Fibroblast of villous mesenchyme (primary cell): ENCODE measurements around the gene TBC1D3. TPM values are rescaled to one million over a fixed set of nuclear protein-coding genes. Genes with fewer than 3 reads are reported as not detected.
"Not testable (repeated sequence)": the region's sequence is repeated elsewhere in the genome, so short reads cannot be mapped to it uniquely, and the experiment has no call there.

Source experiments
- DNase-seq: peaks from one replicate; pipeline ENCODE4 v3.0.0-alpha.2; 2010; ENCODE audit warnings: low read depth
- H3K4me3 ChIP-seq: 2 replicates; pipeline ENCODE4 v1.5.1; 2011; ENCODE audit warnings: low read depth, mild to moderate bottlenecking, low read length
- small RNA-seq: library from RNA; depleted of rRNA; stranded (forward); fragments of <200 nt; gene quantifications from one replicate; pipeline ENCODE3, GENCODE V24; 2012
- total RNA-seq: library from RNA; depleted of rRNA; stranded (reverse); fragments of >200 nt; gene quantifications from 2 replicates; pipeline ENCODE4 v1.2.3, GENCODE V29; 2012

The TBC1D3 gene
- not detected in 2 replicates for total RNA-seq

- not testable (repeated sequence) for H3K4me3 ChIP-seq, DNase-seq
These were observed at the start of gene TBC1D3 for GRCh38 chr17:38192455-38192854. TBC1D3 (minus strand) TSS chr17:38192555; CDS start chr17:38191029, 1,526 bp downstream.

- not testable (repeated sequence) for DNase-seq, H3K4me3 ChIP-seq
These were observed 40.4 kb upstream of the TBC1D3 start for GRCh38 chr17:38232790-38233189.

DNA sequence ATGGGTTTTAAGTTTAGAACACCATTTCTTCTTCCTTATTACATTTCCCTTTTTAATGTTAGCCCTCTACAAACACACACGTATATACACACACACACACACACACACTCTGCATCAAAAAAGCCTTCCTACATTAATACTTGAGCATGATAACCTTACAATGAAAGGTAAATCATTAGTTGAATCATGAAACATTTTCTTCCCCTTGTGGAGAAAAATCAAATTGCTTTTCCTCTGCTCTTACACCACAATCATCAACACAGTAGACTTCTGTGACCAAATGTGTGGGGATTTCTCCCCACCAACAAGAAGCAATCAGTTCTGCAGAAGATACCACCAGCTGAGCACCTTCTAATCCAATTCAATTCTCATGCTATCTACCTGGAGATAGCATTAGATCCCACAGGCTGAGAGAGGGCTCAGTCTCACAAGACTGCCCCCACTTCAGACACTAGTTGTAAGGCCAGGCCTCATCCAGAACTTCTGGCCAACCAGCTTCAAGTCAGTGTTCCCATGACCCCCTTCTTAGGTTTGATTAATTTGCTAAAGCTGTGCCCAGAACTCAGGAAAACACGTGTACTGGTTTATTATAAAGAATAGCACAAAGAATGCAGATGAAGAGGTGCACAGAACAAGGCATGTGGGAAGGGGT, 33.6 kb upstream of the TBC1D3 start:
- not testable (repeated sequence) for DNase-seq, H3K4me3 ChIP-seq

DNA sequence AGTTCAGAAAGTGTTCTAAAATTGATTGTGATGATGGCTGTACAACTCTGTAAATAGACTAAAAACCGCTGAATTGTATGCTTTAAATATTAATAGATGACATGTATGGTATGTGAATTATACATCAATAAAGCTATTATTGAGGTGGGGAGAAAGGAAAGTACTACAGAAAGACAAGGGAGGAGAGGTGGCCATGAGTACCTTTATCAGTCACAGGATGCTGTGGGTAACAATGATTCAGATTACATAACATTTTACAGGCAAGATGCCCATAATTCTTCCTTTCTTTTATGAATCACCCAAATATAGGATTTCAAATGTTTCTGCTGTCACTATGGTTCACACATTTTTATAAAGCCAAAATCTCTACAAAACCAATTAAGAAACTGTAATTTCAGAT, 28.5 kb upstream of the TBC1D3 start:
- not testable (repeated sequence) for H3K4me3 ChIP-seq, DNase-seq

DNA sequence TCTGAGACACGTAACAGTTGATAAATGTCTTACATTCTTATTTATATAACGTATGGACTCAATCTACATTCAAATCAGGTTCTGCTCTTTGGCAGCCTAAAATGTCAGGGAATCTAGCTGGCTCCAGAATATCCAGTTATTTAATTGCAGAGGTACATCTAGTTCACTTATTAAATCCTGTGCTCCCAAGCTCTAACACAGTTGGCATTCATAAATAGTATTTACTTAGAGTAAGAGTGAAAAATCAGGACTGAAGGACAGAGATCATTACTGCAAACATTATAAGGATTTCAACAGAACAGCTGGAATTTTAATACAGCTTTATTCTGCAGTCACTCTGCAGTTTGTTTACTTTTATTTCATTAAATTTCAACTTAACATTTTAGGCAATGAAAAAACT, 7.9 kb upstream of the TBC1D3 start:
- not testable (repeated sequence) for DNase-seq, H3K4me3 ChIP-seq

GRCh38 chr17:38134860-38135259, 57.5 kb downstream of the TBC1D3 start:
- not testable (repeated sequence) for DNase-seq, H3K4me3 ChIP-seq

Small RNAs within 50 kb of the gene (small RNA-seq; reads per million reads assigned to genes)
- not detected for gene RF00019
- not detected for gene RNA5SP526

Other genes with a start within 250 kb of the TBC1D3 start
- gene TBC1D3L, start 203.5 kb downstream of the TBC1D3 start, total RNA-seq = 1.9 and 2.6 TPM in 2 replicates
- gene TBC1D3D, start 188.6 kb downstream of the TBC1D3 start, total RNA-seq = under 0.01 TPM in 1 of 2 replicates, not detected in the other
- gene TBC1D3C, start 123.9 kb downstream of the TBC1D3 start, total RNA-seq = under 0.01 TPM in 1 of 2 replicates, not detected in the other
- 0.32 TPM in 1 of 2 replicates, not detected in the other for gene TBC1D3E, start 64.6 kb downstream of the TBC1D3 start, total RNA-seq
- gene MRPL45, start 104.6 kb upstream of the TBC1D3 start, total RNA-seq = 28.0 and 30.2 TPM in 2 replicates
- under 0.01 TPM in 1 of 2 replicates, not detected in the other for gene GPR179, start 151.4 kb upstream of the TBC1D3 start, total RNA-seq
- gene SOCS7, start 159.3 kb upstream of the TBC1D3 start, total RNA-seq = 11.2 and 13.9 TPM in 2 replicates
- 53.8 and 66.1 TPM in 2 replicates for gene ARHGAP23, start 235.9 kb upstream of the TBC1D3 start, total RNA-seq